Fibroblast of lung (primary cell): Measurements from ENCODE around the gene TRAF2. TPM values are rescaled to one million over a fixed set of nuclear protein-coding genes. Genes with fewer than 3 reads are reported as not detected.

Experiments
- DNase-seq, 2 donors: peaks; one replicate each; pipeline versions ENCODE4 v3.0.0 to v3.0.0-alpha.2; 2010; ENCODE audit warnings: low read depth in 2 of 2
- H2AFZ ChIP-seq: 2 replicates; pipeline ENCODE4 v1.5.1; 2012; ENCODE audit warnings: low read length, control low read depth, inconsistent platforms
- H3K27ac ChIP-seq: 2 replicates; pipeline ENCODE4 v1.5.1; 2011; ENCODE audit warnings: low read length, control low read depth; ENCODE audit not compliant: insufficient read depth
- H3K27me3 ChIP-seq: 2 replicates; pipeline ENCODE4 v1.5.1; 2011; ENCODE audit warnings: mild to moderate bottlenecking, low read length; ENCODE audit not compliant: control insufficient read depth, insufficient read depth
- H3K36me3 ChIP-seq: 2 replicates; pipeline ENCODE4 v1.5.1; 2011; ENCODE audit warnings: low read length; ENCODE audit not compliant: control insufficient read depth, insufficient read depth
- H3K4me1 ChIP-seq: 2 replicates; pipeline ENCODE4 v1.5.1; 2011; ENCODE audit warnings: low read length; ENCODE audit not compliant: control insufficient read depth, insufficient read depth; ENCODE audit errors: extremely low read depth
- H3K4me2 ChIP-seq: 2 replicates; pipeline ENCODE4 v1.5.1; 2011; ENCODE audit warnings: low read length, control low read depth; ENCODE audit not compliant: insufficient read depth; ENCODE audit errors: extremely low read depth
- H3K4me3 ChIP-seq, 4 experiments: fragments of 200-600 bp in 1 of 4; sonication (generic) in 1 of 4; replicated peaks in 1 of 4; 2 replicates each; pipeline ENCODE4 v1.5.1; 2011 to 2016; ENCODE audit warnings: low read length in 4 of 4, low read depth in 3 of 4, mild to moderate bottlenecking in 3 of 4, control low read depth in 2 of 4, inconsistent platforms in 1 of 4, mixed read lengths in 1 of 4; ENCODE audit not compliant: insufficient read depth in 1 of 4; ENCODE audit errors: control extremely low read depth in 1 of 4
- H3K79me2 ChIP-seq: 2 replicates; pipeline ENCODE4 v1.5.1; 2012; ENCODE audit warnings: mild to moderate bottlenecking, low read length, inconsistent platforms; ENCODE audit not compliant: control insufficient read depth, insufficient read depth
- H3K9ac ChIP-seq: 2 replicates; pipeline ENCODE4 v1.5.1; 2011; ENCODE audit warnings: mild to moderate bottlenecking, low read length, control low read depth; ENCODE audit not compliant: insufficient read depth
- H3K9me3 ChIP-seq: 2 replicates; pipeline ENCODE4 v1.5.1; 2012; ENCODE audit warnings: low read depth, low read length; ENCODE audit not compliant: control insufficient read depth, insufficient read depth
- H4K20me1 ChIP-seq: 2 replicates; pipeline ENCODE4 v1.5.1; 2011; ENCODE audit warnings: low read length; ENCODE audit not compliant: control insufficient read depth, insufficient read depth; ENCODE audit errors: extremely low read depth
- CTCF ChIP-seq, 2 donors: IDR thresholded peaks in 1 of 2; conservative IDR thresholded peaks in 1 of 2; 1 replicate in 1 of 2; 2 replicates in 1 of 2; pipeline ENCODE4 v1.5.1; 2011 to 2012; ENCODE audit warnings: low read length in 2 of 2, control low read depth in 1 of 2, inconsistent platforms in 1 of 2, low read depth in 1 of 2, mild to moderate bottlenecking in 1 of 2
- EZH2 ChIP-seq: IDR thresholded peaks from 2 replicates; pipeline ENCODE4 v1.5.1; 2012; ENCODE audit warnings: low read length, control low read depth, mild to moderate bottlenecking; ENCODE audit errors: missing control alignments
- polyA plus RNA-seq, 2 donors: library from polyadenylated mRNA; depleted of rRNA in 1 of 2; stranded (reverse) in 1 of 2; unstranded in 1 of 2; fragments of >200 nt; gene quantifications; 2 replicates each; pipeline ENCODE4 v1.2.1, GENCODE V29; 2011 to 2012; ENCODE audit warnings: missing spikeins in 1 of 2
- total RNA-seq: library from RNA; depleted of rRNA; stranded (reverse); fragments of >200 nt; gene quantifications from 2 replicates; pipeline ENCODE4 v1.2.1, GENCODE V29; 2014

TRAF2 gene
- total and polyA plus RNA-seq, 2 donors (not counting 1 experiment from before 2014, with no cell fraction given): 3.7 to 8.4 TPM

- Histone ChIP-seq H3K9ac (no peak overlapping the region), H4K20me1 (no peaks in the 10 kb centered on the region), H3K9me3 (no peaks in the 10 kb centered on the region), H3K4me1 (peaks cover 2% of the 10 kb centered on the region), H3K79me2 (peaks cover 1% of the 10 kb centered on the region), H3K4me2 (no peak overlapping the region), H3K36me3 (peaks cover 25% of the 10 kb centered on the region), H3K27ac (no peak overlapping the region), H3K4me3 (no peak overlapping the region), H2AFZ (no peak overlapping the region), H3K27me3 (no peaks in the 10 kb centered on the region)
- TF ChIP-seq EZH2 (no peak), CTCF (conservative IDR thresholded peaks at IDR 0.05 in 1 of 2, IDR thresholded peaks at IDR 0.05 in 1 of 2; ENCODE audit: low read depth in 1 of 2, low read length in 2 of 2) (no peak)
- no peak for DNase-seq
Observed at GRCh38 chr9:136858452-136858843, 27.9 kb upstream of the TRAF2 start.

- peaks cover 2% of the 10 kb centered on the region for H3K4me1 ChIP-seq
- H3K9ac ChIP-seq: no peak overlapping the region
- no peaks in the 10 kb centered on the region for H3K27me3 ChIP-seq
- H3K9me3 ChIP-seq: no peaks in the 10 kb centered on the region
- peaks cover 2% of the 10 kb centered on the region for H3K79me2 ChIP-seq
- no peak overlapping the region for H3K4me2 ChIP-seq
- H4K20me1 ChIP-seq: no peaks in the 10 kb centered on the region
- H2AFZ ChIP-seq: no peak overlapping the region
- no peak overlapping the region for H3K27ac ChIP-seq
- peak; percentile 45 to 57 for DNase-seq
- H3K36me3 ChIP-seq: peaks cover 26% of the 10 kb centered on the region
- H3K4me3 ChIP-seq: no peak overlapping the region
- TF ChIP-seq CTCF (conservative IDR thresholded peaks at IDR 0.05 in 1 of 2, IDR thresholded peaks at IDR 0.05 in 1 of 2; ENCODE audit: low read depth in 1 of 2, low read length in 2 of 2) (no peak), EZH2 (no peak)
Observed at GRCh38 chr9:136858844-136859757, 27.2 kb upstream of the TRAF2 start.

GRCh38 chr9:136860529-136860928 is 25.8 kb upstream of the TRAF2 start:
- Histone ChIP-seq H3K36me3 (peaks cover 25% of the 10 kb centered on the region), H3K4me1 (peaks cover 7% of the 10 kb centered on the region), H3K27ac (no peak overlapping the region), H3K4me3 (no peak overlapping the region), H4K20me1 (no peaks in the 10 kb centered on the region), H3K4me2 (no peak overlapping the region), H3K27me3 (no peaks in the 10 kb centered on the region), H3K9ac (no peak overlapping the region), H2AFZ (no peak overlapping the region), H3K79me2 (peaks cover 14% of the 10 kb centered on the region), H3K9me3 (no peaks in the 10 kb centered on the region)
- TF ChIP-seq EZH2 (no peak), CTCF (conservative IDR thresholded peaks at IDR 0.05 in 1 of 2, IDR thresholded peaks at IDR 0.05 in 1 of 2; ENCODE audit: low read depth in 1 of 2, low read length in 2 of 2) (no peak)
- DNase-seq: no peak
